NT2/D1 (cell line): ENCODE measurements around the gene TNRC6C.

Experiments used
- DNase-seq: peaks from one replicate; pipeline ENCODE4 v3.0.0-alpha.2; 2011; ENCODE audit warnings: low read depth, low spot score
- H3K27me3 ChIP-seq: 2 replicates; pipeline ENCODE4 v1.6.0; 2011; ENCODE audit warnings: mild to moderate bottlenecking; ENCODE audit not compliant: insufficient read length, insufficient read depth
- H3K36me3 ChIP-seq: 2 replicates; pipeline ENCODE4 v1.6.1; 2011; ENCODE audit warnings: mild to moderate bottlenecking, low read length, mixed read lengths; ENCODE audit not compliant: insufficient read depth, insufficient read length
- H3K4me1 ChIP-seq: 2 replicates; pipeline ENCODE4 v1.5.1; 2011; ENCODE audit not compliant: insufficient read depth, insufficient read length
- H3K4me3 ChIP-seq: 2 replicates; pipeline ENCODE4 v1.5.1; 2011; ENCODE audit warnings: low read depth; ENCODE audit not compliant: insufficient read length
- H3K9ac ChIP-seq: 2 replicates; pipeline ENCODE4 v1.6.0; 2011; ENCODE audit warnings: low read depth; ENCODE audit not compliant: insufficient read length
- H3K9me3 ChIP-seq: 2 replicates; pipeline ENCODE4 v1.5.1; 2011; ENCODE audit warnings: mild to moderate bottlenecking, low read length; ENCODE audit not compliant: insufficient read depth
- SUZ12 ChIP-seq: IDR thresholded peaks from 2 replicates; pipeline ENCODE4 v1.6.1; 2011; ENCODE audit not compliant: insufficient read length, insufficient read depth; ENCODE audit errors: extremely low read depth
- YY1 ChIP-seq: IDR thresholded peaks from 2 replicates; pipeline ENCODE4 v1.6.1; 2011; ENCODE audit not compliant: insufficient read length, insufficient read depth
- ZNF274 ChIP-seq: IDR thresholded peaks from 2 replicates; pipeline ENCODE4 v1.6.1; 2011; ENCODE audit warnings: mild to moderate bottlenecking, low read depth, low read length

The TNRC6C gene

DNA sequence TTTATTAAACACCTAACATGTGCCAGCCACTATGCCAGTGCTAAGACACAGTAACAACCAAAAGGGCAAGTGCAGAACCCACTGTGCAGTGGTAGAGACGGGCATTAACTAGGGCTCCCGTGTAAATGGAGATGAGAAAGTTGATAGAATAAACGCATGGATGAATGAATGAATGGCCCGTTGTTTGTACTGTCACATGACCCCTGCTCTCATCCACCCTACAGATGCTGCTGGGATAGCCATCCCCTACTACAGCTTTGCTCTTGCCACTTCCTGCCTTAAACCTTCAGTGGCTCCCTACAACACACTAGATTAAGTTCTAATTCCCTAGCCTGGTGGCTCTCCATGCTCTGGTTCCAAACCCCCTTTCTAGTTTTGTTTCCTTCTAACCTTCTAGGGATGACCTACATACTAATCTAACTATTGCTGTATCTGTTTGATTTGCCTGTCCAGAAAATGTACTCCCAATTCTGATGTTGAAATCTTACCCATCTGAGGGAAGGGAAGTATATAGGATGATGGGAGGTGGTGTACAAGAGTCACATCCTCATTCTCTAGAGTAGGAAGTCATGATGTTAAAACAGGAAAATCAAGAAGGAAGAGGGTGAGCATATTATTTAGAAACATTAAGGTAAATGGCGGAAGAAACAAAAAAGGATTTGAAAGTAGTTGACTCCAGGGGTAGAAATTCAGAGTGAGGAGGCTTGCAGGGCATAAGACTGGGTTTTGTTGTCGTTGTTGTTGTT lies 11.4 kb upstream of the TNRC6C start:
- TF ChIP-seq ZNF274 (no peak), YY1 (no peak)
- no peak overlapping the region for H3K9ac ChIP-seq
- no peaks in the 10 kb centered on the region for H3K36me3 ChIP-seq
- H3K4me3 ChIP-seq = no peak overlapping the region
- peaks cover 6% of the 10 kb centered on the region; the same call in 1 of the 2 replicates for H3K9me3 ChIP-seq
- peaks cover 3% of the 10 kb centered on the region for H3K27me3 ChIP-seq
- no peak for DNase-seq
- H3K4me1 ChIP-seq = peaks cover 3% of the 10 kb centered on the region

DNA sequence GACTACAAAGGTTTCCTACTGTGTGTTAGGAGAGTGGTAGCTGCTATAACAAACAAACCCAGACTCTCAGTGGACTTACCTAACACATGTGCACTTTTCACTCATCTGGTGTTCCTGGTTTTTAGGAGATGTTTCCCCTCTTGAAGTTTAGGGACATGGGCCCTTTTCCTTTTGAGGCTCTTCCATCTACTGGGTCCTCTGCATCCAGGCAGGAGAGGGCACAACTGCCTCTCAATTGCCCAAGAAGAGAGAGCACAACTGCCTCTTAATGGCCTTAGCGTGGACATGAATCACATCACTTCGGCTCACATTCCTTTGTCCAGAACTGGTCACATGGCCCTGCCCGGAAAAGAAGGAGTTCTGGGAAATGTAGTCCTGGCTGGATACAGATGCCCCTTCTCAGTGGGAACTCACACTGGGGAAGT lies 9.8 kb upstream of the TNRC6C start:
- TF ChIP-seq YY1 (no peak), ZNF274 (no peak), SUZ12 (no peak)

DNA sequence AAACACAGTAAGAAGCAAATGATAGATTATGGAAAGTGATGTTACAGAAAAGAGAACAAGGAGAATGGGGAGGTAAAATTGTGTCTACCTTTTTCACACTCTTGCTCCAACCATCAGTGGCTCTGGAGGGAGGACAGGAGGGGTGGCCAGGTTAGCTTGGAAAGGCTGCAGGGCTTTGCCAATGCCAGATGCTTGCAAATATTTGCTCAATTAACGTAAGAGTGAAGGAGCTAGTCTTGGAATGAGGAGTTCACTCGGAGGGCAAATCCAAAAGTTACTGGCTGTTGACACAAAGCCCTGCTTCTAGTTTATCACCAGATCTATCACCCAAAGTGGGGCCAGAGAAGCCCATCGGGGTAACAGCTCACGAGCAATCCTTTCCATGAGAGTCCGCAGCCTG lies 7.4 kb upstream of the TNRC6C start:
- no peak for TF ChIP-seq ZNF274
- no peak for TF ChIP-seq YY1
- TF ChIP-seq SUZ12 = no peak
- peaks cover 6% of the 10 kb centered on the region; the same call in 1 of the 2 replicates for H3K9me3 ChIP-seq
- no peaks in the 10 kb centered on the region for H3K4me1 ChIP-seq
- DNase-seq = no peak
- H3K36me3 ChIP-seq = no peaks in the 10 kb centered on the region
- no peak overlapping the region for H3K4me3 ChIP-seq
- H3K9ac ChIP-seq = no peak overlapping the region
- peaks cover 28% of the 10 kb centered on the region for H3K27me3 ChIP-seq

More for the DNA sequence above, 9.8 kb upstream of the TNRC6C start:
- peaks cover 6% of the 10 kb centered on the region; the same call in 1 of the 2 replicates for H3K9me3 ChIP-seq
- no peaks in the 10 kb centered on the region for H3K36me3 ChIP-seq
- H3K4me3 ChIP-seq = peak overlapping the region; percentile 16
- peaks cover 15% of the 10 kb centered on the region for H3K27me3 ChIP-seq
- no peak for DNase-seq
- peaks cover 3% of the 10 kb centered on the region for H3K4me1 ChIP-seq
- no peak overlapping the region for H3K9ac ChIP-seq

DNA sequence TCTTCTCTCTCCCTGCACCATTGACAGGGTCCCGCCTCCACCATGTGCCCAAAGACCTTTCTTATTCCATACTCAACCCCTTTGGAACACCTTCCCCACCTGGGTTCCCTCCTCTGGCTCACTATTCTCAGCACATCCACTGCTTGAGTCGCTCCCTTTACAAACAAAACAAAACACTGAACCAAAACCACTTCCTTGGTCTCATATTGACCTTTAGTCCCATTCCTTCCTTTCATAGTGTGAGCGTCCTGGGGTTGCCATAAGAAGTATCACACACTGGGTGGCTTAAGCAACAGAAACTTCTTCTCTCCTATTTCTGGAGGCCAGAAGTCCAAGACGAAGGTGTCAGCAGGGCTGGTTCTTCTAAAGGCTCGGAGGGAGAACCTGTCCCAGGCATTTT lies 6.1 kb upstream of the TNRC6C start:
- Histone ChIP-seq H3K4me1 (no peaks in the 10 kb centered on the region), H3K9me3 (peaks cover 6% of the 10 kb centered on the region; the same call in 1 of the 2 replicates), H3K36me3 (no peaks in the 10 kb centered on the region), H3K27me3 (peaks cover 41% of the 10 kb centered on the region), H3K4me3 (no peak overlapping the region), H3K9ac (no peak overlapping the region)
- no peak for DNase-seq
- TF ChIP-seq ZNF274 (no peak), SUZ12 (no peak), YY1 (no peak)

DNA sequence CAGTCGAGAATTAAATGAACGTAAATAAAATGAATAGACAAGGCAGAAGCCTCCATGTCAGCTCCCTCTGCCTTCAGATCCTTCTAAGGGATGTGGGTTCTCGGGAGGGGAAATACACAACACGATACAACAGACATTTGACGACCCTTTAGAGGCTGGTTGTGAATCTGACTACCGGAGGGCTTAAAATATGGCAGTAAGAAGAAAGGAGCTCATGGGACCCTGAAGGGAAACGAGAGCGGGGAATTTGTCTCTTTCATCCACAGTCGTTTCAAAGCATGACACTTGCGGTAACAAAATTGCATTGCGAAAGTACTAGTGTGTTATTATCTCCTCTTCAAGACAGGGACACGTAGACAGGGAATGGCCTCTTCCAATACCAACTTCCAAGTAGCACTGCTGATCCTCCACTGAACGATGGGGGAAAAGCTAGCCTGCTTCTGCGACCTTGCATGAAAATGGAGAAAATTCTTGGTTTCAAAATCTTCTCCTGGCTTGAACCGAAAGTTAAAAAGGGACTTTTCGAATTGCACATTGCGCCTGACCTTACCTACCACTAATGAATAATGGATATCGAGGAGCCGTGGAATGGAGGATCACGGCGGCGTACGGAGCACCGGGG lies 1.2 kb upstream of the TNRC6C start:
- Histone ChIP-seq H3K36me3 (no peaks in the 10 kb centered on the region), H3K9me3 (no peaks in the 10 kb centered on the region), H3K4me1 (no peaks in the 10 kb centered on the region), H3K9ac (peak overlapping the region; percentile 85), H3K4me3 (peak overlapping the region; percentile 64), H3K27me3 (peaks cover 60% of the 10 kb centered on the region)
- no peak for DNase-seq
- TF ChIP-seq SUZ12 (no peak), ZNF274 (no peak), YY1 (no peak)

DNA sequence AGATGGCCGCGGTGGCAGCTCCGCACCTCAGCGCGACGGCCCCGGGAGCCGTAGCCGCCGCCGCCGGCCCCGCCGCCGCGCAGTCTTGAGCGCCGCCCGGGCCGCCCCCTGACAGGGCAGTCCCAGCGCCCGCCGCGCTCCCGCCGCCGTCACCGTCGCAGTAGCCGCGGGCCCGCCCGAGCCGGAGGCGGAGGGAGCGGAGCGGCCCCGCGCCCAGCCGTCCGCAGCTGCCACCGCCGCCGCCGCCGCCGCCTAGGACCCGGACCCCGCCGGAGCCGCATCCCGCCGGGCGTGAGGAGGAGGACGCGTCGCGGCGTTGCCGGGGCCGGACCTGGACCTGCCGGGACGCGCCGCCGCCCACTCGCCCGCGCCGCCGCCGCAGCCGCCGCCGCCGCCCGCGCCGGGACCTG lies 218 bp downstream of the TNRC6C start:
- no peaks in the 10 kb centered on the region for H3K9me3 ChIP-seq
- H3K27me3 ChIP-seq = peaks cover 49% of the 10 kb centered on the region
- H3K4me1 ChIP-seq = no peaks in the 10 kb centered on the region
- peak overlapping the region; percentile 74 for H3K4me3 ChIP-seq
- H3K9ac ChIP-seq = no peak overlapping the region
- no peak for DNase-seq
- no peaks in the 10 kb centered on the region for H3K36me3 ChIP-seq
- no peak for TF ChIP-seq YY1

DNA sequence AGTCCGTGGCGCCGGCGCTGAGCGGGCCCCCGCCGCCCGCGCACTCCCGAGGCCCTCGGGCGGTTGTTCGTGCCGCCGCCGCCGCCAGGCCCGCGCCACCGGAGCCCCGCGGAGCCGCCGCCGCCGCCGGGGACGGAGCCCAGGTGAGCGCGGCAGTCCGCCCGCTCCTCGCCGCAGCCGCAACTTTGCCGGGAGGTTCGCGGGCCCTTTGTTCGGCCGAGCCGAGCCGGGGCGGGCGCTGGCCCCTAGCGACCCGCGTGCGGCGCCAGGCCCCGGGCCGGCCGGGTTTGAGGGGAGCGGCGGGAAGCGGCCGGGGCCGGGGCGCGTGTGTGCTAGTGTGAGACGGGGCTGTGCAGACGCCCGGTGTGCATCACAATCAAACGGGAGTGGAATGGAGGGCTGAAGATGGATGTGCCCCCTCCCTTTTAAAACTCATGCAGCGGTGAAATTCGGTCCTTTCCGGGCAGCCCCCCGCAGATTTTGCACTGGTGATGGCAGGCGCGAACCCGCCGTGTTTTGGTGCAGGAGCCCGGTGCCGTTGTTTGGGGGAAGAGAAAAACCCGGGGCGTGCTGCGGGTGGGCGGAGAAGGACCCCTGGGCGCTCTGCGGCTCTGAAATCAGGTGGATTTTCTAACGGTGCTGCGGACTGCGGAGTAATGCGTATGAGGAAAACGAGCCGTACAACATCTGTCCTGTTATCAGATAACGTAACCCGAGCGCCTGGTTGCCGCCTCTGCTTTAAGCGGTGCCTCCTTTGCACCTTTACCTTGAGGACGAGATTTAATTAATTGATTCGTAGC lies 823 bp downstream of the TNRC6C start:
- DNase-seq = no peak
- no peaks in the 10 kb centered on the region for H3K36me3 ChIP-seq
- H3K27me3 ChIP-seq = peaks cover 49% of the 10 kb centered on the region
- TF ChIP-seq ZNF274 (no peak), SUZ12 (no peak), YY1 (no peak)
- H3K9ac ChIP-seq = peak overlapping the region; percentile 69
- H3K9me3 ChIP-seq = no peaks in the 10 kb centered on the region
- no peaks in the 10 kb centered on the region for H3K4me1 ChIP-seq
- peak overlapping the region; percentile 74 for H3K4me3 ChIP-seq
